ENCODE data around the gene GABRA6. TPM values are rescaled to one million over a fixed set of nuclear protein-coding genes. Genes with fewer than 3 reads are reported as not detected.
"Not testable (repeated sequence)": the region's sequence is repeated elsewhere in the genome, so short reads cannot be mapped to it uniquely, and the experiment has no call there.

GABRA6 gene
- total RNA-seq: not detected

GRCh38 chr5:161685461-161685860, at the start of gene GABRA6:
Gene GABRA6, plus strand, starts transcription at chr5:161685721. Its CDS starts 269 bp downstream, at chr5:161685990.
- no peak for ATAC-seq

DNA sequence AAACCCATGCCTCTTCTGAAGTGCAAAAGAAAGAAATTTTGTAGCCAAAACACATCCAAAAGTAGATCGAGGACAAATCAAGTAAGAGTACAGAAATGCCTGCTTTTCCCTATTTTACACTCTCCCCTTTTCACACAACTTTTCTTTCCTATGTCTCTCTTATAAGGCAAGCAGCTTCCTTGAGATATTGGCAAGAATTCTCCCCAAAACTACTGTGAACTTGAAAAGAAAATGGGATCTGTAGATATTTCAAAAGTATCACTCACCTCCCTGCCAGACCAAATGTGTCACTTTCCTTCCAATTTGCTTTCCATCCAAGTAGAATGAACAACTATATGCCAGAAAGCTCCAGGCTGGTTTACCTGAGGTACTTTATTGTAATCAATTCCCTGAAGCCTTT, 47.9 kb upstream of the GABRA6 start:
- no peak for ATAC-seq

- ATAC-seq: no peak
Observed at GRCh38 chr5:161641444-161641843, 44.1 kb upstream of the GABRA6 start.

DNA sequence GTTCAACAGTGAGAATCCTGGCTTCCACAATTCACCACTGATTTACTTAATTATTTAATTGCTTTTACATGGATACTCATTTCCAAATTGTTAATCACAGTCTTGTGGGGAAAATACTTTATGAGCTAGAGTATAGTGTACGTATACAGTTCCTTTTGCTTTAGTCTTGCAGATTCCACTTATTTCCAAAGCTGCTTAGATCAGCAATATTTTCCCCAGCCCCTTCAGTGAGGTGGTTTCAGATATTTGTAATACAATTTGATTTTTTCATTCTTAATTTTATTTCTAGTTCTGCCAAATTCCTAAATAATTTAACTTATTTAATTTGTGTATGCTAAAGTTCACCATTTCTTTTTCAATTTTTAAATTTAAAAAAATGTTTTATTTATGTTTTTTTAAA, 40.3 kb upstream of the GABRA6 start:
- ATAC-seq: no peak

- not testable (repeated sequence) for ATAC-seq
Observed at GRCh38 chr5:161651926-161652325, 33.6 kb upstream of the GABRA6 start.

GRCh38 chr5:161660806-161661205, 24.7 kb upstream of the GABRA6 start:
- no peak for ATAC-seq

DNA sequence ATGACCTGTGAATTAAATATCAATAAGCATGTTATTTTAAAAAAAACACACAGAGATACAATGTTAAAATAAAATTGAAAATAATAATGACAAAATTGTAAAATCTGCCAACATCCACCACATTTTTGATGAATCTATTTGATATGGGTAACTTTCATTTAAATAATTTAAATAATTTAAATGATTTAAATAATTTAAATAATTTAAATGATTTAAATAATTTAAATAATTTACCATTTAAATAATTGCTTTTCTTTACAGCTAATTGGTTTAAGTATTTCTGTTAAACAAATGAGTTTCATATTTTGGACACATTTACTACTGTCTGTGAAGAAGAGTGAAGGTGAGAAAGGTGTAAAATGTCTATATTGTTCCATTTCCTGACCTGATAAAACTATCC, 22.1 kb upstream of the GABRA6 start:
- no peak for ATAC-seq

GRCh38 chr5:161676103-161676502, 9.4 kb upstream of the GABRA6 start:
- ATAC-seq: no peak

DNA sequence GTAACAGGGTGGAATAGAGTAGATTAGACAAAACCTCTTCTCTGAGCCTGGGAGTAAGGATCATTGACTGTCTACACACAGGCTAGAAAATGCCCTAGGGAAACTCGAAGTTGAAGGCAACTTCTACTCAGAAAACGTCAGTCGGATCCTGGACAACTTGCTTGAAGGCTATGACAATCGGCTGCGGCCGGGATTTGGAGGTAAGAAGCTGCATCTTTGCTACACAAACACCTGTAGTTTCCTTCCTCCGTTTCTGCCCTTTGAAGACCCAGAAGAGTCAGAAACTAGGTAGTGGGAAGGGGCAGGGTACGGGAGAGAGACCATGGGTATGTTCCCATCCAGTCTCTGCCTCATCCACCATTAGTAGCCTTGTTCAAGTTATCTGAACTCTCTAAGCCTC, 628 bp downstream of the GABRA6 start:
- no peak for ATAC-seq

DNA sequence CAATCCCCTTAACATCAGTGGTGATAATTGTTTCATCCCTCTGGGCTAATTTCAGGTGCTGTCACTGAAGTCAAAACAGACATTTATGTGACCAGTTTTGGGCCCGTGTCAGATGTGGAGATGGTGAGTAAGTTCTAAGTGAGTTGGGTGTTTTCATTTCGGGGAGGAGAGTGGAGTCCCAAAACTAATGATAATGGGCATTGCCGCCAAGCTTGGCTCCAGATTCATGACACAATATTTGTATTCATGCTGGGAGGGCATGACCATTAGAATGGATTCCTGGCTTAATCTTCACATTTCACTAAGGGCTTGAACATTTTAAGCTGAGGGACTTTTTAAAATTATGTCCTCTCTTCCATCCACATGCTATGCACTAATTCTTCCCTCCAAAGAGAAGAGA, 1.4 kb downstream of the GABRA6 start:
- ATAC-seq: no peak

- ATAC-seq: no peak
Observed at GRCh38 chr5:161687316-161687715, 1.8 kb downstream of the GABRA6 start.

GRCh38 chr5:161691911-161692310, 6.4 kb downstream of the GABRA6 start:
- ATAC-seq: no peak

GRCh38 chr5:161697001-161697400, 11.5 kb downstream of the GABRA6 start:
- no peak for ATAC-seq

DNA sequence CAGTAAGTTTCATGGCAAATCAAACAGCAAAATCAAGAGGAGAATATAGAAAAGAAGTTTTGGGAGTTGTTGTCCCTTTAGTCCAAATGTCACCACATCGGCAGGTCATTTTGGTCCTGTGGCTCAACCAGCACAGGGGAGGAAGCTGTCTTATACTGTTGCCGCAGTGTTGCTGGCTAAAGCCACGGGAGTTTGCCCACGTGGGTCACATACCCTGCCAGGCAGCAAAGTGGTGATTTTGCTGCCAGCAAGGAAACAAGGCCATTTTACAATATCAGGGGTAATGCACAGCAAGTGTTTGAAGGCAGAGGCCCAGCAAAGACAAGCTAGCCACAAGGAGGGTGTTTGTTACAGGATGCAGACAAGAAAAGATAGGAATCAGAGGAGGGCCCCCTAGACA, 14.5 kb downstream of the GABRA6 start:
- ATAC-seq: no peak

DNA sequence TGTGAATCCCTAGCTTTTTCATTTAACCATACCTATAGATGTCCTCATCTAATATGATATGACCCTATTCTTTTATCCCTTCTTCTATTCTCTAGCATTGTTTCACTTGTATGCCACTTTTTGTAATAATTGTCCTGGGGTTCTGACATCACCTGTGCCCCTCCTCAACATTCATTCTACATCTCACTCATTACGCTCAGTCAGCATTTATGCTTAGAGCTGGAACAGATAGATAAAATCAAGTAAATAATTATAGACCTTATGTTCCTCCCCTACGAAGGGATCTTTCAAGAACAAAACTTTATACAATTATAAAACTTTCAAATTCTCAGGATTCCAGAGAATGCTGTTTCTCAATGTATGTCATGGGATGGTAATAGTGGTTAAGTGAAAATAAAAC, 18.0 kb downstream of the GABRA6 start:
- no peak for ATAC-seq

DNA sequence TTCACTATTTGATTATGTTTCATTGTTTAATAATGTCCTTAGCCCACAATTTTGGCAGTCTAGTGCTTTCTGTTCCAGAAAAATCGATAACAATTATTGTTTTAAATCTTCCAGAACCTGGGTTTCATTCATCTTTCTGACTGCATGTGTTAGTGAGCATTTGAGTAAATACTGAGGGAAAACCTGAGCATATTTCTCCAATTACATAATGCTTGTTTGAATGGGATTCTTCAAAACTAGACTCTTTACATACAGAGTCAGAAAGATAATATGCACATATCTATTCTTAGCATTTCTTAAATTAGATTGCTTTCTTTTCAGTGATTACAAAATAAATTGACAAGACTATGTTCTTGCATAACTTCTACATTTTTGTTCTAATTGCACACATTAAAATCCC, 21.9 kb downstream of the GABRA6 start:
- ATAC-seq: no peak

DNA sequence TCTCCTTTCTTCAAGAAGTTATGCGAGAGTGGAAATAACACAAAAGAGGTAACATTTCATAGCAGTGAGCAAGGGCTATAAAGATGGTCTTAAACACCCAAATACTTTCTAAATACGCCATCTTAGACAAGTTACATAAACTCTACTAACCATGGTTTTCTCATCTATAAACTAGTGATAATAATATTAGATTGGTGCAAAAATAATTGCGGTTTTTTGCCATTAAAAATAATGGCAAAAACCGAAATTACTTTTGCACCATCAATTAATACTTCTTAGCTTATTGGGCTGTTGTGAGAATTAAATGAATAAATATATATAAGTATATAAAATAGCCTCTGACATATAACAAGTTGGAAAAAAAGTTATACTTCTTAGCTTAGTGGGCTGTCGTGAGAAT, 23.7 kb downstream of the GABRA6 start:
- no peak for ATAC-seq

- ATAC-seq: no peak
Observed at GRCh38 chr5:161713042-161713441, 27.5 kb downstream of the GABRA6 start.

- ATAC-seq: no peak
Observed at GRCh38 chr5:161719157-161719556, 33.6 kb downstream of the GABRA6 start.

DNA sequence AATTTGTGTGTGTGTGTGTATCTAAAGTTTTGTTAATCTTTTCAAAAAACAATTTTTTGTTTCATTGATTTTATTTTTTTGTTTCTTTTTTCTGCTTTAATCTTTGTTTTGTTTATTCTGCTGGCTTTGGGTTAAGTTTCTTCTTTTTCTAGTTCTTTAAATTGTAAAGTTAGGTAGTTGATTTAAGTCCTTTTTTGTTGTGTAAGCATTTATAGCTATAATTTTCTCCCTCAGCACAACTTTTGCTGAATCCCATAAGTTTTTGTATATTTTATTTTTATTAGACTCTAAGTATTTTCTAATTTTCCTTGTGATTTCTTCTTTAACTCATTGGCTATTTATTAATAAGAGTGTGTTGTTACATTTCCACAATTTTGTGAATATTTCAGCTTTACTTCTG, 34.9 kb downstream of the GABRA6 start:
- no peak for ATAC-seq

DNA sequence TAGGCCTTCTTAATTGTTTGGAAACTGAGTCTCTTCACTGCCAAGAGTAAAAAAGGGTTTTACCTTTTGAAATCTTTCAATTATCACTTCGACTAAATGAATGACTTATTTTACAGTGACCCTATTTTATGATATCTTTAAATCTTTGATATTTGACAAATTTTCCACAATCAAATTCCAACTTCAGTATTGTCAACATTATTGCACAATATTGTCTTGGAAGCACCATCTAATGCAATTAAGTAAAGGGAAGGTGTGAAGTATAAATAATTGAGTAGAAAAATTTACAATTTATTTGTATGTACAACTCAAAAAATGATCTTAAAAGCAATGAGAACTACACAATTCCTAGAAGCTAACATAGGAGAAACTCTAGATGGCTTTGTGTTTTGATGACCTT, 49.2 kb downstream of the GABRA6 start:
- no peak for ATAC-seq

DNA sequence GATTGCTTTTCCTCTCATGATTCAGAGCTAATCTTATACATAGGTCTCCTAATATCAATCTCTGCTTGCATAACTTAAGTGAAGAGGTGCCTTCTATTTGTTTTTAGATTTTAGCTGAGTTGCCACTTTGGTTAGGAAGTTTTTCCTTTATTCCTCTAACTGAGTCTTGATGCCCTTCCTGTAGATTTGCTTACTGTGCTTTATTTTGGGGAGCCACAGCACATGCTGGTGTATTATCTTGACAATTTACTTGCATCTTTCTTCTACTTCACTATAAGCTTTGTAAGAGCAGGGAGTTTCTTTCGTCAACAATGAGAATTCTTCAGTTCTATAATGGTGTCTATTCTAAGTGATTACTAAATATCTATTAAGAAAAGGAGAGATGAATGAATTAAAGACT, 54.9 kb downstream of the GABRA6 start:
- ATAC-seq: no peak

DNA sequence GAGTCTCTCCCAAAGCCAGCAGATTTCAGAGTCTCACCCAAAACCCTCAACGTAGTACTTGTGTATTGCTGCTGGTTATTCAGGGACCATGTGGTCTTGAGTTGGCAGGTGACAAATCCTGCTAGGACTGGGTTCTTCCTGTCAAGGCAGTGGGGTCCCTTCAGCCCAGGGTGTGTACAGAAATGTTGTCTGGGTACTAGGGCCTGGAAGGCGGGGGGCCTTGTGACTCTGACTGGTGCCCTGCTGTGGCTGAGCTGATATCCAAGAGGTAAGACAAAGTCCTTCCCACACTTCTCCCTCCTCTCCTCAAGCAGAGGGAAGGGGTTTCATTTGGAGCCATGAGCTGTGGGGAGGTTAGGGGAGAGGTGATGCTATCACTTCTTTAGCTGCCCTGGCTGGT, 58.8 kb downstream of the GABRA6 start:
- no peak for ATAC-seq

DNA sequence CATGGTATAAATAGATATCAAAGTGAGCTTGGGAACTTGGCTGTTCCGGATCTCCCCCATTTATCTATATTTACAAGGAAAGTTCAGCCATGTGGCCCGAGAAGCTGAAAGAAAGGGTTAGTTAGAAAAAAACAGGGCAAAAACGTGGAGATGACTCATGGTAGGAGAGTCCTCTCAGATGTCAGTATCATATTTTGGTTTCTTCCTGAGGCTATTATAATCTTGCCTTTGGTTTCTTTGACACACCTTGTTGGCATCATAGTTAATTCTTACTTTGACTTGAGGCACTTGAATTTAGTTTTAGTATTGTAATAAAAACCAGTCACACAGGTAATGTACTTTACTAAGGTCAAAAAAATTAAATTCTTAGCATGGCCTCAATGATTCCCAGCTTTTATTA, 59.9 kb downstream of the GABRA6 start:
- peak; percentile 50 for ATAC-seq

DNA sequence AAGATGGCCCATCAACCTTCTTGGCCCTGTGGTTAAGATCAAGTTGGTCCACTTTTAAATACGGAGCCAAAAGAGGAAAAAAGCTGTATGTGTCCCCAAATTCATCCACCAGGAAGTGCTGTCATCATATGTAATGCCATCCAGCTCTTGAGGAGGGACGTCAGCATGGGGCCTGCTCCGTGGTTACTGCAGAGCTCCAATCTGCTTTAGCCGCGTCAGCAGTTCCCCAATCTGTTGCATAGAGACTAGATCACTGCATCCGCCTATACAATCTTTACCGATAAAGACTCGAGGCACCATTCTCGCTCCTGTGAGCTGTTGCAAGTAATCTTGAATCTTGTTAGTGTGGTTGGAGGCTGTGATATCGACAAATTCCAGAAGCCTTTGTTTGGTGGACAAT, 65.7 kb downstream of the GABRA6 start:
- ATAC-seq: no peak

Data from esophagus mucosa (tissue), 1 donor.